Measurements from ENCODE around the gene ZNF512B.
"Not testable (repeated sequence)": the region's sequence is repeated elsewhere in the genome, so short reads cannot be mapped to it uniquely, and the experiment has no call there.

The ZNF512B gene

DNA sequence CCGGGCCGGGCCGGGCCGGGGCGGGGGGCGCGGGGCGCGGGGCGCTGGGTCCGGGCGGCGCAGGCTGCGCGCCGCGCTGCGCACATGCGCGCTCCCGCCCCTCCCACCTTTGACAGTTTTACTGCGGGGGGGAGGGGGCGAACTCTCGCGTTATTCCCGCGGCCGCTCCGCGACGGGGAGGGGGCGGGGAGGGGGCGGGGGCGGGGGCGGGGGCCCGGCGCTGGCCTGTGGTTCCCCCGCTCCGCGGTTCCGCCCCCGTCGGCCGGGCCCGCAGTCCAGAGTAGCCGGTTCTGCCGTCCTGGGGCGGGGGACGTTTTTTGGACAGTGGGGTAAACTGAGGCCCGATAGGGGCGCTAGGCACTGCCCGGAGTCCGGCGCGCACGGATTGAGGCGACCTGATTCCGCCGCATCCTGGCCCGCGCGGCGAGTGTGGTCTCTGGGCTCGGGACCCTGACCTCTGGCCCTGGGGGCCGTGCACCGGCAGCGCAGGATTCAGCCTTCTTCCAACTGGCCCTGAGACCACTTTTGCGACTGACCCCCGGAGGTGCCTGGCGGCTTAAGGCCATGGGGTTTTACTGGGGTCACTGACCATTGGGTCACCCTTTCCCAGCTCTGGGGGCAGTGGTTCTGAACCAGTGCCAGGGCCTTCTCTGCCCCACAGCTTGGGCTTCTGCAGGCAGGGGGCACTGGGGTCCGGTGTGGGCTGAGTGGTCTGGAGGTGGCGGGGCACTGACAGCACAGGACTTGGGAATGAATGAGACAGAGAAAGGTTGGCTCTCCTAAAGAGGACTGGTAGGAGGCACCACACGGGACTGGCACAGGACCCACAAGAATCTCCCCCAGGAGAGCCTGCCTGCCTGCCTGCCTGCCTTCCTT is at the start of gene ZNF512B:
TSS of gene ZNF512B (minus strand) at position 93 of the 876 bp plus-strand sequence. CDS start 1,980 bp downstream, outside the sequence.
- TF ChIP-seq, protein P1, sequence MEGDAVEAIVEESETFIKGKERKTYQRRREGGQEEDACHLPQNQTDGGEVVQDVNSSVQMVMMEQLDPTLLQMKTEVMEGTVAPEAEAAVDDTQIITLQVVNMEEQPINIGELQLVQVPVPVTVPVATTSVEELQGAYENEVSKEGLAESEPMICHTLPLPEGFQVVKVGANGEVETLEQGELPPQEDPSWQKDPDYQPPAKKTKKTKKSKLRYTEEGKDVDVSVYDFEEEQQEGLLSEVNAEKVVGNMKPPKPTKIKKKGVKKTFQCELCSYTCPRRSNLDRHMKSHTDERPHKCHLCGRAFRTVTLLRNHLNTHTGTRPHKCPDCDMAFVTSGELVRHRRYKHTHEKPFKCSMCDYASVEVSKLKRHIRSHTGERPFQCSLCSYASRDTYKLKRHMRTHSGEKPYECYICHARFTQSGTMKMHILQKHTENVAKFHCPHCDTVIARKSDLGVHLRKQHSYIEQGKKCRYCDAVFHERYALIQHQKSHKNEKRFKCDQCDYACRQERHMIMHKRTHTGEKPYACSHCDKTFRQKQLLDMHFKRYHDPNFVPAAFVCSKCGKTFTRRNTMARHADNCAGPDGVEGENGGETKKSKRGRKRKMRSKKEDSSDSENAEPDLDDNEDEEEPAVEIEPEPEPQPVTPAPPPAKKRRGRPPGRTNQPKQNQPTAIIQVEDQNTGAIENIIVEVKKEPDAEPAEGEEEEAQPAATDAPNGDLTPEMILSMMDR (IDR thresholded peaks at IDR 0.05; ENCODE audit: low read depth, low read length): no peak
- H3K4me3 ChIP-seq (ENCODE audit: low read depth, low read length): peak within 1 kb of the TSS; percentile 58
- in situ Hi-C loops (cut with HindIII; ENCODE audit: low sequenced_read_pairs): no loop called here
- DNase-seq (ENCODE audit: low read depth, low spot score): peak; percentile 35

DNA sequence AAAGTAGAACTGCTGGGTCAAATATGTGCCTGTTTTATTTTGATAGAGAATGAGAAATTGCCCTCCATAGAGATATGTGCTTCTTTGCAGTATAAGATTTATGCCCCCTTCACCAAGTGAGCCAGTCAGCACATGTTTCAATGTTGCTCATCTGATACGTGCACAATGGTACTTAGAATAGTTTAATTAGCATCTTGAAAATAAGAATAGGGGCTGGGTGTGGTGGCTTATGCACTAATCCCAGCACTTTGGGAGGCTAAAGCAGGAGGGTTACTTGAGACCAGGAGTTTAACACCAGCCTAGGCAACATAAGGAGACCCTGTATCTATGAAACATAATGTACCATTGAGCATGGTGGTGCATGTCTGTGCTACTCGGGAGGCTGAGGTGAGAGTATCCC is 45.9 kb upstream of the ZNF512B start:
- DNase-seq (ENCODE audit: low read depth, low spot score): no peak
- TF ChIP-seq, protein P1 (IDR thresholded peaks at IDR 0.05; ENCODE audit: low read depth, low read length): no peak
- no peak overlapping the region for H3K4me3 ChIP-seq (ENCODE audit: low read depth, low read length)
- in situ Hi-C loops (cut with HindIII; ENCODE audit: low sequenced_read_pairs): no loop called here

GRCh38 chr20:64012385-64013154 is 42.8 kb upstream of the ZNF512B start:
- in situ Hi-C loops (cut with HindIII; ENCODE audit: low sequenced_read_pairs); H3K4me3 ChIP-seq (ENCODE audit: low read depth, low read length); DNase-seq (ENCODE audit: low read depth, low spot score): not testable (repeated sequence)

- no peak overlapping the region for H3K4me3 ChIP-seq (ENCODE audit: low read depth, low read length)
- DNase-seq (ENCODE audit: low read depth, low spot score): no peak
- TF ChIP-seq, protein P1 (IDR thresholded peaks at IDR 0.05; ENCODE audit: low read depth, low read length): no peak
- in situ Hi-C loops (cut with HindIII; ENCODE audit: low sequenced_read_pairs): no loop called here
These were observed 41.6 kb upstream of the ZNF512B start for GRCh38 chr20:64011366-64011779.

GRCh38 chr20:64010711-64011237 is 41.0 kb upstream of the ZNF512B start:
- in situ Hi-C loops (cut with HindIII; ENCODE audit: low sequenced_read_pairs): no loop called here
- no peak overlapping the region for H3K4me3 ChIP-seq (ENCODE audit: low read depth, low read length)
- DNase-seq (ENCODE audit: low read depth, low spot score): no peak
- TF ChIP-seq, protein P1 (IDR thresholded peaks at IDR 0.05; ENCODE audit: low read depth, low read length): no peak

- H3K4me3 ChIP-seq (ENCODE audit: low read depth, low read length): no peak overlapping the region
- TF ChIP-seq, protein P1 (IDR thresholded peaks at IDR 0.05; ENCODE audit: low read depth, low read length): no peak
- in situ Hi-C loops (cut with HindIII; ENCODE audit: low sequenced_read_pairs): no loop called here
- DNase-seq (ENCODE audit: low read depth, low spot score): no peak
These were observed 40.2 kb upstream of the ZNF512B start for GRCh38 chr20:64009811-64010387.
